GM11168 (cell line): ENCODE results near the gene DCLK2.

Experiments used
- in situ Hi-C: fragments of 300-500 bp; cut with MboI; formaldehyde crosslinking; loops from one replicate; pipeline ENCODE4 v1.12.0; 2022; ENCODE audit warnings: low sequenced_read_pairs; ENCODE audit not compliant: unreplicated experiment

DCLK2 gene

GRCh38 chr4:150231107-150231770, 153.0 kb downstream of the DCLK2 start:
- in situ Hi-C loops: no loop called here

DNA sequence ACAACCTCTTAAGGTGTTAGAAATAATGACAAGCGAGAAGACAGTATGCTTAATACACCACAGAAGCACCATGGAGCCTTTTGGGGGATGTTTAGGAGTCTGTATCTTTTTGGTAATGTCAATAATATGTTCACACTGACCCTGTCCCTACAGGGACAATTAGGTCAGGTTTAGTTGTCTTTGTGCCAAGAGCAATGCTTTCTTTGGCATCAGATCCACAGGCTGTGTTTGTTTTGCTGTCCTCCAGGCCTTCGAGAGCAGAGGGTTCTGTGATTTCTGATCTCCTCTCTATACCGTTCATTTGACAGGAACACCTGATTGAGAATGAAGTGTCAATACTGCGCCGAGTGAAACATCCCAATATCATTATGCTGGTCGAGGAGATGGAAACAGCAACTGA, 153.8 kb downstream of the DCLK2 start:
- in situ Hi-C loops: no loop called here

- in situ Hi-C loops: no loop called here
Observed at GRCh38 chr4:150234246-150234645, 156.0 kb downstream of the DCLK2 start.

DNA sequence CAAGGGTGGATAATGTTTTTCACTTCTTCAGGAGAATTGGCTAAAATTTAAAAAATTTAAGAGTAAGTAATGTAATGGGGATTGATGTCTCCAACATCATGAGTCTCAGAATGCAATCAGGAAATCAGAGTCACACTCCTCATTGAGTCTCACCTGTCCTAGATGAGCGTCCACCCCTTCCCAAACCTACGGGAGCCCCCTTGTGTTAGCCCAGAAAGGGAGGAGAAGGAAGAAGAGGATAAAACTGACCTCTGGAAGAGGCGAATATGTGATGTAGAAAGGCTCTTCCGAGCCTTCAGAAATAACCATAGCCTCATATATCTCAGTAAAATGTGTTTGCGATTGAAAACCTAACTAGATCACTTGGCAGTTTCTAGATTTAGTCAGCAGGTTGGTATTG, 157.1 kb downstream of the DCLK2 start:
- in situ Hi-C loops: no loop called here

GRCh38 chr4:150235808-150236271, 157.6 kb downstream of the DCLK2 start:
- in situ Hi-C loops: no loop called here

DNA sequence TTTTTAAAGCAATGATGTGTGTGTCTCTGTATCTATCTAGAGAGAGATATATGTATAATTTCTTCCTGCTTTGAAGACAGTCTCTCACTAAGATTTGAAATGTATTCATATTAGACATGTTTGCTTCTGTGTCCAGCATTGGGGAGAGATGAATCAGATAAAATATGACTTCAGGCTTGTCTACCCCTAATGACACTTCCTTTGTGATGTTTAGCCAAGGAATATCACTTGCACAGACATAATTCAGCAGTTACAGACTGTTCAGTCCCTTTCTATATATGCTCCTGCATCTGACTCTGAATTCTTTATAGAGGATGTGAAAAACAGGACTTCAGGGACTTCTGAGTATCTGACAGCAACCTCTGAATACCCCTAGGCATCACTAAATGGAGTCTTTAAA, 158.4 kb downstream of the DCLK2 start:
- in situ Hi-C loops: no loop called here

- in situ Hi-C loops: no loop called here
Observed at GRCh38 chr4:150237110-150237872, 159.0 kb downstream of the DCLK2 start.

GRCh38 chr4:150238591-150238990, 160.3 kb downstream of the DCLK2 start:
- in situ Hi-C loops: no loop called here

- in situ Hi-C loops: no loop called here
Observed at GRCh38 chr4:150240011-150240410, 161.8 kb downstream of the DCLK2 start.

DNA sequence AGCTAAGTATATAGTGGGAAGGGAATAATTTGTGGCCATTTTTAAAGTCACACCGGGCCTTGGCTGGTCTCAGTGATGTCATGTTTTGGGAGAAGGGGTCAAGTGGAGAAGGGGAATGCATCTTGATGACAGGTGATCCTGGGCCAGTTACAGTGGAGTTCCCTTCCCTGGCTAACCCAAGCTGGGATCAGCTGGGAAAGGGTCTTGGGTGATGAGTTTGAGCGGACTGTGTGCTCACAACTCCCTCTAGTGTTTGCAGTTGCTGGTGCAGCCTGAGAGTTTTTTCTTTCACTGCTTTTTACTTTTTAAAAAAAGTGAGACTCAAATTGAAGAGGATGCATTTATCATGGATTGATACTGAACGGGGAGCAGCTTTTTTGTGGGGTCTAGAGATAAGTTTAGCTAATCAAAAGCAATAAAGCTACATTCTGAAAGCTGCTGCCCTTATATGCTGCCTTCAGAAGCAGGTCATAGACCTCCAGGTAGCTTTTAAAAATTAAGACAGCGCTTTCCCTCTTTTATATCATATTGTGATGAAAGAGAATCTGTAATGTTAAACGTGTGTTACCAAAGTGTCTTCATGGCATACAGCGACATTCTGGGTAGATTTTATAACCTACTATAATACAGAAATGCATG, 164.7 kb downstream of the DCLK2 start:
- in situ Hi-C loops: no loop called here

DNA sequence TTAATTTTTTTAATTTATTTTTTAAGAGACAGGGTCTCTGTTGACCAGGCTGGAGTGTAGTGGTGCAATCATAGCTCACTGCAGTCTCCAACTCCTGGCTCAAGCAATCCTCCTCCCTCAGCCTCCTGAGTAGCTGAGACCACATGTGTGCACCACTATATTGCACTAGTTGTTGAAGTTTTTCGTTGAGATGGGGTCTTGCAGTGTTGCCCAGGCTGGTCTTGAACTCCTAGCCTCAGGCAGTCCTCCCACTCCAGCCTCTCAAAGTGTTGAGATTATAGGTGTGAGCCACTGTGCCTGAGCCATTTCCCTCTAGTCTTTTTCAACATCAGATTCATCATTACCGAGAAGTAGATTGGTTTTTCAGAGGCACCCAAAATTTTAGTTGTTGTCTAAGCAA, 165.7 kb downstream of the DCLK2 start:
- in situ Hi-C loops: no loop called here

- in situ Hi-C loops: no loop called here
Observed at GRCh38 chr4:150244600-150244999, 166.4 kb downstream of the DCLK2 start.

DNA sequence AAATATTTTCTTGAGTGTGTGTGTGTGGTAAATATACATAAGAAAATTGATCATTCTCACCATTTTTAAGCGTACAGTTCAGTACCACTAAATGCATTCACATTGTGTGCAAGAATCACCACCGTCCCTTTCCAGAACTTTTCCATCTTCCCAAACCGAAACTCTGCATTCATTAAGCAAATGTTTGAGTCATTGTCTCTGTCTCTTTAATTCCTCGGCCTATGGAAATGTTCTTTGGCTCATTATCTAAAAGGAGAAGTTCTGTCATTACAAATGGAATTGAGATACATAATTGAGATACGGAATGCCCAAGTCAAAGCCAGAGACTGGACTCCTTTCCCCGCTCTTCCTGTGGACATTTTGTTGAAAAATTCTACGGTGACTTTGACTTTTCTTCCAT, 168.9 kb downstream of the DCLK2 start:
- in situ Hi-C loops: no loop called here

DNA sequence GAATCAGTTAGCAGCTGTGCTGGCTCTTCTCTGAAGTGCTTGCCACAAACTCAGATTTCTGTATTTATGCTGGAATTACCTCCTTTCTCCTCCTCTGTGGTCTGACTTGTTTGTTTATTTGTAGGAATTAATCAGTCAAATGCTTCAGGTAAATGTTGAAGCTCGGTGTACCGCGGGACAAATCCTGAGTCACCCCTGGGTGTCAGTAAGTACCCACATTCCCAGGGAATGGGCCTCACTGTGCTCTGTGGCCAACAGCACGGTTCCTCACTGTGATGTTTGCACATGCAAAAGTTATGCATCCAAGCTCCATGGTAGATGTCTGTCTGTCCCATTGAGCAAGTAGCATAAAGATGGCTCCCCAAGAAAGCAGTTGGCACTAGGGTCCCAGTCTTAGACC, 169.9 kb downstream of the DCLK2 start:
- in situ Hi-C loops: no loop called here

GRCh38 chr4:150250293-150250997, 172.2 kb downstream of the DCLK2 start:
- in situ Hi-C loops: no loop called here

- in situ Hi-C loops: no loop called here
Observed at GRCh38 chr4:150250998-150251651, 172.9 kb downstream of the DCLK2 start.

GRCh38 chr4:150251752-150252190, 173.5 kb downstream of the DCLK2 start:
- in situ Hi-C loops: no loop called here

GRCh38 chr4:150252306-150252705, 174.1 kb downstream of the DCLK2 start:
- in situ Hi-C loops: no loop called here

DNA sequence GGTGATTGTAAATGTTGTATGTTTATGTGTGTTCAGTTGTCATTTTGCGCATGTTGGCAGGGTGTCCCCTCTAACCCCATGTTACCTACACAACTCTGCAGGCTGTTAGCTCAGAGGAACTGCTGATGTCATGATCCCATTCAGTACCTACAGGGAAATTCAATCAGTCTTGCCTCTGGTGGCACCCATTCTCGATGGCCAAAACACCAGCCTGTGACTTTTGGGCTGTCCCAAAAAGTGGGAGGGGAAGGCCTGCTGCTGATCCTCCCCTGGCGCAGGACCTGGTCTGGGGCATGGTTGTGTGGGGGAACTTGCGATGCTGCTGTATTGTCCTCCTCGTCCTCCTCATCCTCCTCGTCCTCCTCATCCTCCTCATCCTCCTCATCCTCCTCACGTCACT, 174.5 kb downstream of the DCLK2 start:
- in situ Hi-C loops: no loop called here

DNA sequence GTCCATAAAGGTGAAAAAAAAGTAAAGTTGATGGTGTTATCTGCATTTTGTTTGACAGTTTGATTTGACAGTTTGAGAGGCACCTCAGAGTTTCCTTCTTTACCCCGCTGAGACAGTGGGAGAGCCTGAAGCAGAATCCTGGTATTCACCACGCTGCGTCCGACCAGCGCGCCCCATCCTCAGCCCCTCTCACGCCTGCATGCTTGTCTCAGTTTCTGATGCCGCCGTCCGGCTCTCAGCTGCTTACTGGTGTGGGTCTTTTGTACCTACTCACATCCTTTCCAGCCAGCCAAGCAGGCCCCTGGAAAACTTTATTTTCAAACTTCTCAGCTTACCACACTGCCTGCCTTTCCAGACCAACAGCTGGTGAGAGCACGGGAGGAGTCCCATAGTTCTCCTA, 175.2 kb downstream of the DCLK2 start:
- in situ Hi-C loops: no loop called here
